CD4-positive, alpha-beta T cell treated with Interleukin-1 beta for 1 hour (primary cell): ENCODE measurements around the gene TRAF3.
A peak's percentile ranks its signal among the peaks of the same experiment; 100 is the strongest.

Source experiments
- DNase-seq, 2 donors: peaks; one replicate each; pipeline ENCODE4 v3.0.0-alpha.2; 2020 to 2022

The TRAF3 gene

DNA sequence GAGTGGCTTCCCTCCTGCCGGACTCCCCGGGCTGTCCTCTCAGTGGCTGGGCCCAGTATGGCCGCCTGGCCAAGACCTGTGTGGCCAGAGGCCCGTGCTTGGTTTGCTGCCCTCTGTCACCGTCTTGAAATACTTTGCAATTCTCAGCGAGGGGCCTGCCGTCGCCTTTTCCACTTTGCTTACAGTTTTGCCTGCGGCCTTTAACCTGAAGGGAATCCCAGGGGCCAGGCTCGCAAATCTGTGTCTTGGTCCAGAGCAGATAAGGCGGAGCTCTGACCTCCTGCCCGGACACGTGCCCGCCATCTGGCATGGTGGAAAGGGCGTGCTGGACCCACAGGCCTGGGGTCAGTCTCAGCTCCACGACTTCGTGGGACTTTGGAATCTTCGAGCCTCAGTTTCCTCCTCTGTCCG lies 134.3 kb downstream of the TRAF3 start:
- no peak for DNase-seq

DNA sequence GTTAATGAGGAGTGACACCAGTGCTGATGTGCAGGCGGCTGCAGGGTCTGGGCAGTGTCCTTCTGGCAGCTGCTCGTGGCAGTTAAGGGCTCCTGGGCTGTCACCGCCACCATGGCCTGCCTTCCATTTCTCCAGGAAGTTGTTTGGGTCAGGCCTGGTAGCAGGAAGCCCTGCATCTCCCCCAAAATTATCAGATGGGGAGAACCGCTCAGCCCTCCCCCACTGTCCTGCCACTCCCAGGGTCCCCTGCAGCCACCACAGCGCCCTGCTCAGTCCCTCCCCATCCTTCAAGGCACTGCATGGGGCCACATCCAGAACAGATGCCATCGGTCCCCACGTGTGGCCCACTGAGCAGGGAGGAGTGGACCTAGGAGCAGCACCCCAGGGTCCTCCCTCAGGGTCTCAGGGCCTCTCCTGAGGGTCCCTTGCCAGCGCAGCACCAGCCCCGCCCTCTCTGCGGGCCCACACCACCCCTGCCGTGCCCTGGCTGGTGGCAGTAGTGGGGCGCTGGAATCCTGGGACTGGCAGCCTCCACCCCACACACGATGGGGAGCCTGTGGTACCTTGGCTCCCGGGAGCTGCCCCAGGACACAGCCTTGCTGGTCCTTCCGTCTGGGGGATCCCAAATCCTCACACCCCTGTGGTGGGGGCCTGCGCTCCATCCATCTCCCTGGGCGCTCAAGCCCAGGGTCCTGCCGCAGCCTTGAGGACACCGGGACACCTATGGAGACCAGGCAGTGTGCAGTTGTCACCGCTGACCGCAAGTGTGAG lies 134.9 kb downstream of the TRAF3 start:
- DNase-seq = no peak

GRCh38 chr14:102913341-102914211 lies 136.3 kb downstream of the TRAF3 start:
- DNase-seq = no peak

- DNase-seq = no peak
Observed at GRCh38 chr14:102914474-102915291, 137.4 kb downstream of the TRAF3 start.

DNA sequence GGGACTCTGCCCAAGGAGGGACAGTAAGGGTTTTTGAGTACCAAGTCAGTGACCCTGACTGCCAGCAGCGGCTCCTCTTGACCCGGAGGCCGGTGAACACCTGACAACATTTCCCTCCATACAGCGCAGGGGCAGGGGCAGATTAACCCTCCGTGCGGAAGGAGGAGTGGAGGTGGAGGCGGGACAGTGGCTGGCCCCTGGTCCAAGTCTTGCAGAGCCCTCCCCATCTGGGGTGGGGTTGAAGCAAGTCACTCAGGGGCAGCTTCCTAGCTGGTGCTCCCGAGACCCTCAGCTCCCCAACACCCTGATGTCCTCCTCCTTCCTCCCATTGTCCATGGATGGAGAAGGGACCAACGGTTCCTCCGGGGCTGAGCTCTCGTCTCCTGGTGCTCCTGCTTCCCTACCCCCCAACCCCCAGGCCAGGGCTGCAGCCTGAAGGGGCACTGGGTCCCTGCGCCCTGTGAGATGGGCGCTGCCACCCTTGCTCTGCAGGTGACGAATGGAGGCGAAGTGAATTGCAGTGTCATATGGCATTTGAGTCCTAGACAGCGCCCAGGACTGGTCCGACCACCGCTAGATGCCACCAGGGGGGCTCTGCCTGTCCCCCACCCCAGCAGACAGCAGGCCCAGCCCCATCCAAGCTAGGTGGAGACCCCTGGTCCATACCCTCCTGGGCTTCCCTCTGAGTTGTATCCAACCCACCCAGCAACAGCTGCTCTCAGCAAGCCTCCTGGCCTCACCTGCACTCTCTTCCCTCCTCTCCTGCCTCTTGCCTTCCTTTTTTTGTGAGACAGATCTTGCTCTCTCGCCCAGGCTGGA lies 138.3 kb downstream of the TRAF3 start:
- DNase-seq = no peak

GRCh38 chr14:102916347-102917055 lies 139.3 kb downstream of the TRAF3 start:
- DNase-seq = no peak

GRCh38 chr14:102917056-102917385 lies 139.8 kb downstream of the TRAF3 start:
- DNase-seq = peak in 1 of 2 donors; percentile 44

GRCh38 chr14:102917469-102918211 lies 140.4 kb downstream of the TRAF3 start:
- peak; percentile 58 to 59 for DNase-seq

DNA sequence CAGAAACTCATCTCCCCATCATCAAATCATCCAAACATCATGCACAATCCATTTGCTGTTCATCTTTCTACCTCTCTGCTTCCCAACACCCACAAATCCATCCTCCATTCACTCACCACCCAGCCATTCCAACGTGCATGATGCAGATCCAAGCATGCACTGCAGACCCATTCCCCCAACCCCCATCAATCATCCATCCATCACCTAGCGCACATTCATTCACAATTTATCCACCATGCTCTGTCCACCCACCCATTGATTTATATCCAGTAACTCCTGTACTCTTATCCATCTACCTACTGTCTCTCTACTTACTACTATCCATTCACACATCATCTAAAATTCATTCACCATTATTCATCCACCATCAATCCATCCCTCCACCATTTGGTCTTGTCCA lies 141.2 kb downstream of the TRAF3 start:
- no peak for DNase-seq

GRCh38 chr14:102920273-102920997 lies 143.2 kb downstream of the TRAF3 start:
- DNase-seq = no peak

DNA sequence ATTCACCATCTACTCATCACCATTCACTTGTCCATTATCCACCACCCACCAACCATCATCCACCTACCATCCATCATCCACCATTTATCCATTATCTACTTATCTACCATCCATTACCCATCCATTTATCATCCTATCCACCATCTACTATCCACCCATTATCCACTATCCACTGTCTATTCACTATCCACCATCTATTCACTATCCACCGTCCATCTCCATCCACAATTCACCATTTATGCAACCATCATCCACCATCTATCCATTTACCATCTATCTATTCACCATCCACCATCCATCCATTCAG lies 143.7 kb downstream of the TRAF3 start:
- no peak for DNase-seq

DNA sequence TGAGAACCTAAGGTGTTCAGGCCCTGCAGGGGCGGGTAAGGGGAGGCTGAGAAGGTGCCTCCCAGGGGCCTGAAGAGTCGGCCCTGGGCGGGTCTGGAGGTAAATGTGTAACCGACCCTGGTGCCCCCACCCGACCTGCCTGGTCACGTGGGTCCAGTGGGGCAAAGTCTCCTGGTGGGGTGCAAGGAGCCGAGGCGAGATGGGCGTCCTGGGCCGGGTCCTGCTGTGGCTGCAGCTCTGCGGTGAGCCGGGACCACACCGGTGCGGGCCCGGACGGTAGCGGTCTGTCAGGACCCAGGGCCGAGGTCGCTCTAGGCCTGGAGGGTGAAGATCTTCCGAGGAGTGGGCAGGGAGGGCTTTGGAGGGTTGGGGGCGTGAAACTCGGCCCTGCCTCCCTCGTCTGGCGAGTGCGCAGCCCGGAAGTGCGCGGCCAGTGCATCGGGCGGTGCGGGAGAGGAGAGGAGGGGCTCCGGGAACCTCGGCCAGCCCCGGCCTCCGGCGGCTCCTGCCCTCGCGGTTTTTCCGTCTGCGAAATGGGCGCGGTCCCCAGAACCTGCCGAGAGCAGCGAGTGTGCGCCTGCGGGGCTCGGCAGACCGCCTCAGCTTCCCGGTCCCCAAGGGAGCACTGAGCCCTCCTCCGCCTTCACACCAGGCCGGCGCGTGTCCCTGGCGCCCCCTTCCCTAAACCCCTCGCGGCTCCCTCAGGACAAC lies 145.4 kb downstream of the TRAF3 start, which contains the start of gene AMN:
Gene AMN, plus strand, starts transcription at position 174 of the 711 bp plus-strand sequence. Its CDS starts 26 bp downstream, at position 200.
- DNase-seq = no peak

DNA sequence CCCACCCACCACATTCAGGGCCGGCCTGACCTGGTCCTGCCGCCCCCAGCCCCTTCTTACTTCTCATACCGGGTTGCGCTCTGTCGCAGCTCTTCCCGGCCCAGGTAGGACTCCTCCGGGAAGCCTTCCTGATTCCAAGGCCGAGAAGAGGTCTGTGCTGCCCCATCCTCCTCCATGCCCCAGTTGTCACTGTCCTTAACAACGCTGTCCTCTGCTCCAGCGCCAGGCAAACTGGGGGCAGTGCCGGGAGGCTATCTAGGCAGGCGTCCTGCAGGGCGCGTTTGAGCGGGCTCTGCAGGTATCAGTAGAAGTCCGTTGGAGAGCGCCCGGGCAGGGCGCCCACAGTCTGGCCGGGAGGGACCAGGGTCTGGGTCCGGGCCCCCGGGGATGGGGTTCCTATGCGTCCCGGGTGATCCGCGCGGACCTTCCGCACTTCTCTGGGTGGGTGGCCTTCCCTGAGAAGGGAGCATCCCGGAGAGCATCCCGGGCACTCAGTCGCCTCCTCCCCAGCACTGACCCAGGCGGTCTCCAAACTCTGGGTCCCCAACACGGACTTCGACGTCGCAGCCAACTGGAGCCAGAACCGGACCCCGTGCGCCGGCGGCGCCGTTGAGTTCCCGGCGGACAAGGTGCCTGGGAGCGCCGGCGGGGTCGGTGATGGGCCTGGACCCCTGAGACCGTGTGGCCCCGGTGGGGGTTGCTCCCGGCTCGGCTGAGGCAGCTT lies 146.1 kb downstream of the TRAF3 start:
- no peak for DNase-seq

DNA sequence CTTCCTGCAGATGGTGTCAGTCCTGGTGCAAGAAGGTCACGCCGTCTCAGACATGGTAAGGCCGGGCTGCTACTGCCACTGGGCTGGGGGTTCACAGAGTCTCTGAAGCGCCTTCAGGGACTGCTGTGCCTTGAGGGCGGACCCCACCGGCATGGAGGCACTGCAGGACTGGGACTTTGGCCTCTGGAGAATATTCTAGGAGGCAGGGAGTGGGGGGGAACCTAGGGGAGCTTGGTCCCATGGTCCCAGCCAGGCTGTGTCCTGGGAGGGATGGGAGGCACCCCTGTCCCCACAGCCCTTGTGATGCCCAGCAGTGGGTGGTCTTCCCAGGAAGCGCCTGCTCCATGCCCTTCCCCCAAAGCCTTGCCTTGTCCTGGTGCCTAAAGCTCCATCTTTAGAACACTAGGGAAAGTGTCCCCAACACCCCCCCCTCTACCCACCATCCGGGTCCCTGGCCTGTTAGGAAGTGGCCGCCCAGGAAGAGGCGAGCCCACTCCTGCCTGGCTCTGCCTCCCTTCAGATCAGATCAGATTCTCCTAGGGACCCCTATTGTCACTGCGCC lies 146.8 kb downstream of the TRAF3 start:
- DNase-seq = no peak

DNA sequence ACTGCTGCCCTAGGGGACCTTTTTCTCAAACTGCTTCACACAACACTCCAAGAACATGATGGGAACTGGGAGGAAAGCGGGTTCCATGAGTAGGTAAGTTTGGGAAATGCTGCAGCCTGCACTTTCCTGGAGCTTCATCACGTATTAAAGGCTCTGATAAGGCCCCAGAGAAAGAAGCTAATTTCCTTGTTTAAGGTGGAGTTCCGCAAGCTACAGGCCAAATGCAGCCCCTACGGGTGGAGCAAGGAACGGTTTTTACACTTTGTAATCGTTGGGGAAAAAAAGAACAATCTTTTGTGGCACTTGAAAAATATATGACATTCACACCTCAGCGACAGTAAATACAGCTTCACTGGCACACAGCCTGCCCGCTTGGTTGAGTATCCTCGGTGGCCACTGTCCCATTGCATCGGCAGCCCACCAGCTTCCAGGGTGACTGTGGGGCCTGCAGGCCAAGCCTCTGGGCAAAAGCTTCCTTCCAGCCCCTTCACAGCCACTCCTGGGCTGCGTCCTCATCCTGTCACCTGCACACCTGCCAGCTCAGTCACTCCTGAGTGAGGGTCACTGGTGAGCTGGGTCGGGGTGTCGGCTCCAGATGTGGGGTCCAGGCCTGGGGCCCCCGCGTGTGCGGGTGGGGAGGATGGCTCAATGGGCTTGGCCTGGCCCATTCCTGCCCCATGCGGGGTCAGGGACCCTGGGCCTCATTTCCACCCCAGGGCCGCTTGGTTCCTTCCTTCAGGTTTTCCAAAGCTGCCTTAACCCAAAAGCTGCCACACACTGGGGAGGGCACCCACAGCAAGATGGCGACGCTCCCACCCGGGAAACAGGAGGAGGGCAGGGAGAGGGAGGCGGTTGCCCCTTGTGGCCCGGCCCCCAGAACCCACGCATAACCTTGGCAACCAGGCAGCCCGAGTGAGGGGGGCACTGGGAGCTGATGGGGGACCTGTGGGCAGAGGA lies 147.7 kb downstream of the TRAF3 start:
- no peak for DNase-seq

GRCh38 chr14:102925646-102926045 lies 148.4 kb downstream of the TRAF3 start:
- no peak for DNase-seq

DNA sequence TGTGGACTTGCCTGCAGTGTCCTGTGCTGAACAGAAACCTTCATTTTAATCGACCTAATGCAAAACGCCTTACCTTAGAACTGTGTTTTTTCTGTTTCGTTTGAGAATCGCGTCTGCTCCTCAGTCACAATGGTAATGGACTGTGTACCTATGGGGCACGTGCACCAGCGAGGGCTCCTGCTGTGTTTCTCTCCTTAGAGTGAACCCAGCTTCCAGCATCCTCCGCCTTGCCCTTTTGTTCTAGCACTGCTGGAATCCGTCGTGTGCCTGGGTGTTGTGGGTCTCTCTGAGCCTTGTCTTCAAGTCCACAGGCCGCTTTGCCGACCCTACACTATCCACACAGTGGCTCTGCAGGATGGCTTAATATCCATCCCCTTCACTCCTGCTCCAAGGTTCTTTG lies 148.9 kb downstream of the TRAF3 start:
- no peak for DNase-seq
